Glomerular visceral epithelial cell (primary cell): ENCODE measurements around the gene GLRA1.

Experiments used
- DNase-seq: peaks from one replicate; pipeline ENCODE4 v3.0.0-alpha.2; 2016; ENCODE audit errors: extremely low spot score

GLRA1 gene

DNA sequence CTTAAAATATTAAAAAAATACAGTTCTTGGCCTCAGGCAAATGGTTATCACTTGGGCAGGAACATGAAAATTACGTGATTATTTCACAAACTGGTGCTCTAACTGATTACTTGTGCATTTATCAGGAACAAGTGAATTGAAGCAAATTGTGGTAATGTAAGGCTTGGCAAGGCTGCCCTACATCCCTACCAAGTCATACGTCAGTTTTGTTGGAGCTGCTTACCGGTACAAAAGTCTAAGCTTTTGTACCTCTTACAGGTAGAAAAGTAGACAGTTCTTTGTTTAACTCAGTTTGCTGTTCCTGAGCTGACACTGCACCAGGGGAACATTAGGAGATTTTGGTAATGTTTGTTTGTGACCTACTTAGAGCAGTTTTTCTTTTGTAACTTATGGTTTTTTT, 150.7 kb downstream of the GLRA1 start:
- DNase-seq = no peak

DNA sequence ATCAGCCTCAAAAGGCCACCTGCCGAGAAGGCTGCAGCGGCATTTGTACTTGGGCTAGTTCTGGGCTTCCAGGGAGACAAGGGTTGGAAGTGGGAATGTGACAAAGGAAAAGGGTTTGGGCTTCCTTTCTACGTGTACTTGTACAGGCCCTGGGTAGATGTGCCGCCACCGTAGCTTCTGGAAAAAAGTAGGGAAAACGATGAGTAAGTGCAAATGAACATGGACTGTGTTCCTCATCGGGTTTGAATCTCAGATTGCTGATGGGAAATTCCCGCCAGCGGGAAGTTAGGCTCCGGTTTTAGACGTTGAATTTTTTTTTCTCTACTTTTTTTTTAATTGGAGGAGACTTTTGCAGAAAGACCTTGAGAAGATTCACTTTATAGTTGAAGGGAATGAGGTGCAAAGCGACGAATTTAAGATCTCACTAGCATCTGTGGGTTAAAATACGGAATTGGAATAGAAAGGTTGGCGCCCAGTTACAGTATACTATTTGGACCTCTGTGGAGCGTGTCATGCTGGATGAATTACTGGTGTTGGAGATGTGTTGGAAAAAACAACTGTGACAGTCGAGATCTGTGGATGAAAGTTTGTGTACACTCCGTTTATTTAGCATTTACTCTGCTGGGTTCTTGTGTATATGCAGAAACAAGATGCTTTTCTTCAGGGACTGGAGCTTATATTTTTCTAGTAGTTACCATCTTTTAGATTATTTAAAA, 151.6 kb downstream of the GLRA1 start:
- DNase-seq = no peak
